ENCODE measurements around the gene ETHE1. TPM values are rescaled to one million over a fixed set of nuclear protein-coding genes. Genes with fewer than 3 reads are reported as not detected.
"Not testable (repeated sequence)": the region's sequence is repeated elsewhere in the genome, so short reads cannot be mapped to it uniquely, and the experiment has no call there.

Gene ETHE1
- total RNA-seq, 1 experiment from 2014 or later = 6.7 TPM

GRCh38 chr19:43533546-43534304 is 6.7 kb upstream of the ETHE1 start:
- Histone ChIP-seq H3K4me1 (ENCODE audit: low read length) (peaks cover 20% of the 10 kb centered on the region), H3K36me3 (ENCODE audit: insufficient read depth, low read length) (peaks cover 2% of the 10 kb centered on the region; the same call in 1 of the 2 replicates), H4K20me1 (ENCODE audit: insufficient read depth, low read depth, low read length) (no peaks in the 10 kb centered on the region), H3K4me3 (ENCODE audit: low read length) (peak overlapping the region; percentile 54), H3K9me2 (replicated peaks; ENCODE audit: insufficient read depth, low read length) (no peaks in the 10 kb centered on the region), H3K27me3 (ENCODE audit: low read length) (no peaks in the 10 kb centered on the region), H2AFZ (ENCODE audit: low read length) (peak overlapping the region; percentile 60; the same call in 1 of the 2 replicates), H3K4me2 (ENCODE audit: low read depth, low read length, poor library complexity, severe bottlenecking) (peak overlapping the region; percentile 73), H3K79me2 (ENCODE audit: low read length) (no peaks in the 10 kb centered on the region), H3K27ac (ENCODE audit: low read length) (peak overlapping the region; percentile 69), H3K9ac (ENCODE audit: low read length) (peak overlapping the region; percentile 56), H3K9me3 (ENCODE audit: low read length) (no peaks in the 10 kb centered on the region)
- peak; percentile 100 for DNase-seq

GRCh38 chr19:43532962-43533545 is 6.1 kb upstream of the ETHE1 start, which contains the start of gene ZNF575:
Gene ZNF575, plus strand, starts transcription at chr19:43533188. Its CDS starts 1,235 bp downstream, at chr19:43534423.
- Histone ChIP-seq H3K4me2 (ENCODE audit: low read depth, low read length, poor library complexity, severe bottlenecking) (peak within 1 kb of the TSS; percentile 73), H3K36me3 (ENCODE audit: insufficient read depth, low read length) (no peaks in the 10 kb centered on the region), H3K4me3 (ENCODE audit: low read length) (peak within 1 kb of the TSS; percentile 54), H3K9me2 (replicated peaks; ENCODE audit: insufficient read depth, low read length) (no peaks in the 10 kb centered on the region), H3K27ac (ENCODE audit: low read length) (peak within 1 kb of the TSS; percentile 69), H4K20me1 (ENCODE audit: insufficient read depth, low read depth, low read length) (no peaks in the 10 kb centered on the region), H3K9ac (ENCODE audit: low read length) (peak within 1 kb of the TSS; percentile 56), H3K79me2 (ENCODE audit: low read length) (no peaks in the 10 kb centered on the region), H3K4me1 (ENCODE audit: low read length) (peaks cover 22% of the 10 kb centered on the region), H3K9me3 (ENCODE audit: low read length) (no peaks in the 10 kb centered on the region), H3K27me3 (ENCODE audit: low read length) (no peaks in the 10 kb centered on the region), H2AFZ (ENCODE audit: low read length) (peak within 1 kb of the TSS; percentile 60; the same call in 1 of the 2 replicates)
- DNase-seq = peak; percentile 93

DNA sequence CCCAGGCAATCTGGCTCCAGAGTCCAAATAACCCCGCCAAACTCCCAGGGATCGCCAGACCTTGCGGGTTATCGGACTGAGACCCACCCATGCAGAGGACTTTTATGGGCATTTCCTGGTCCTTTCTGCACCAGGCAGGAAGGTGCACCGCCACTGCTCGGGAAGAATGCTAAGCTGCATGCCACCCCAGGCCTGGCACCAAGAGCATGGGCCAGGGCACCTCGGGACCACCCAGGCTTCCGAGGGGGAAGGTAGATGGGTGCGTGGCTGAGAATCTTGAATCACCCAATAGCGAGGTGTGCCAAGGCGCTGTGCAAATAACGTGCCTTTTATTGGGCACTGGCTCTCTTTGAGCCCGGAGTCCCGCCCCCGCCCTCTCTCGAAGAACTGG is 5.6 kb upstream of the ETHE1 start:
- no peaks in the 10 kb centered on the region for H3K9me2 ChIP-seq (replicated peaks; ENCODE audit: insufficient read depth, low read length)
- no peaks in the 10 kb centered on the region for H4K20me1 ChIP-seq (ENCODE audit: insufficient read depth, low read depth, low read length)
- peak overlapping the region; percentile 60; the same call in 1 of the 2 replicates for H2AFZ ChIP-seq (ENCODE audit: low read length)
- H3K4me3 ChIP-seq (ENCODE audit: low read length) = peak overlapping the region; percentile 54
- peak overlapping the region; percentile 69 for H3K27ac ChIP-seq (ENCODE audit: low read length)
- peak overlapping the region; percentile 56 for H3K9ac ChIP-seq (ENCODE audit: low read length)
- DNase-seq = peak; percentile 86
- no peaks in the 10 kb centered on the region for H3K79me2 ChIP-seq (ENCODE audit: low read length)
- peak overlapping the region; percentile 73 for H3K4me2 ChIP-seq (ENCODE audit: low read depth, low read length, poor library complexity, severe bottlenecking)
- no peaks in the 10 kb centered on the region for H3K36me3 ChIP-seq (ENCODE audit: insufficient read depth, low read length)
- peaks cover 27% of the 10 kb centered on the region for H3K4me1 ChIP-seq (ENCODE audit: low read length)
- H3K9me3 ChIP-seq (ENCODE audit: low read length) = no peaks in the 10 kb centered on the region
- H3K27me3 ChIP-seq (ENCODE audit: low read length) = no peaks in the 10 kb centered on the region

DNA sequence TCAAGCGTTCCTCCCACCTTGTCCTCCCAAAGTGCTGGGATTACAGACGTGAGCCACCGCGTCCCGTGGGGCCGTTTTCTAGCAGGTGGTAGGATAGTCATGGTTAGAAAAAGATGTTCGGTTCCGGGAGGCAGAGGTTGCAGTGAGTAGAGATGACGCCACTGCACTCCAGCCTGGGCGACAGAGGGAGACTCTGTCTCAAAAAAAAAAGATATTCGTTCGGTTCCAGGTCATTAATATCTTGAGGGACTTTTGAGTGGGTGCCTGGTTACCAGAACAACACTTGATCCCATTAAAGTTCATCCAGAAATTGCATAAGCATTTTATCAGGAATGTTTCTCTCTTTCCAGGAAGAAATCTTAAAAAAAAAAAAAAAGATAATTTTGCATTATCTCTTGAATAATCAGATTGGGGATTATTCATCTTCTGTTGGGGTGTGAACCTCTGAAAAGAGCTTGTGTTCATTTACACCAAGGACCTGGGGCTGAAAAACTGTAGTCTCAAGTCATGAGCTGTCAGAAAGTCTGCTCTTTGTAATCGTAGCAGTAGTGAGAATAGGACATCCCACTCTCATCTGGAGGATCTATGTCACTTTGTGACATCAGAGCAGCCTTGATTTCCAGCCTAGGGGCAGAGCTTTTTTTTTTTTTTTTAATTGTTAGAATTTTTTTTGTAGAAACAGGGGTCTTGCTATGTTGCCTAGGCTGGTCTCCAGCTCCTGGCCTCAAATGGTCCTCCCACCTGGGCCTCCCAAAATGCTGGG is 1.0 kb upstream of the ETHE1 start:
- Histone ChIP-seq H3K36me3 (ENCODE audit: insufficient read depth, low read length) (no peaks in the 10 kb centered on the region), H3K4me2 (ENCODE audit: low read depth, low read length, poor library complexity, severe bottlenecking) (no peak overlapping the region), H3K9ac (ENCODE audit: low read length) (no peak overlapping the region), H3K27me3 (ENCODE audit: low read length) (no peaks in the 10 kb centered on the region), H3K9me3 (ENCODE audit: low read length) (no peaks in the 10 kb centered on the region), H3K4me1 (ENCODE audit: low read length) (peaks cover 32% of the 10 kb centered on the region), H2AFZ (ENCODE audit: low read length) (no peak overlapping the region), H3K79me2 (ENCODE audit: low read length) (no peaks in the 10 kb centered on the region), H3K9me2 (replicated peaks; ENCODE audit: insufficient read depth, low read length) (no peaks in the 10 kb centered on the region), H3K27ac (ENCODE audit: low read length) (no peak overlapping the region), H3K4me3 (ENCODE audit: low read length) (no peak overlapping the region), H4K20me1 (ENCODE audit: insufficient read depth, low read depth, low read length) (no peaks in the 10 kb centered on the region)
- peak; percentile 45 for DNase-seq

DNA sequence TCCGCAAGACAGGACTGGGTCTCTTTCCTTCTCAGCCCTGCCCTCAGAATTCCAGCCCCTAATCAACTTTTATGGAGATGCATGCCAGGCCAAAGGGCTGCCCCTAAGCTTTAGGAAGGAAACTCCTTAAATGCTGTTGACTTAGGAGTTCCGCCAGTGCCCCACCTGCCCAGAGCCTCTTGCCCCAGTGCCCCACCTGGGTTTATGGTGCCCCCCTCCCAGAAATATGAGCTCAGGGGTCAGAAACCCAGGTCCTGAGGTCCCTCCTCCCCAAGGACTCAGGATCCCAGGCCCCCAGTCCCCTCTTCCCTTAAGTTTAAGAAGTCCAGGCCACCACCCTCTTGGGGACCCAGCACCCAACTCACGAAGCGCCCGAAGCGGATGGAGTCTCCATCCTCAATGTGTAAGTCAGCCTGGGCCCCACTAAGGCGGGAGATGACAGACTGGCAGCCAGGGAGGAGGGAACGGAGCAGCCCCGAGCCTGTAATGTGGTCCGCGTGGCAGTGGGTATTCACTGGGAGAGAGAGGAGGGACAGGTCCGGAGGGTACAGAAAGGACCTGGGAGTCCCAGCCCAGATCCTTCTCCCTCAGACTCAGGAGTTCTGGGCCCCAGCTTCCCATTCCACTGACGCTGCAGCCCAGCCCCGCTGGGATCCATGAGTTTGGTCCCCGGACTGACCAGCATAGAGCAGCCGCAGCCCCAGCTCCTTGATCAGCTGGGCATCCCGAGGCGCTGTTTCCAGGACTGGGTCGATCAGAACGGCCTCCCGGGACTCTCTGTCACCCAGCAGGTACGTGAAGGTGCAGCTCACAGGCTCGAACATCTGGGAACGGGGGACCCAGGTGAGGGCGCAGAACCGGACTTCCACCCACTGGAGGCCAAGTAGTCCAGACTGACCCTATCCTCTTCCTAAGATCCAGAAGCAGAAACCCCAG is 897 bp downstream of the ETHE1 start:
- Histone ChIP-seq H3K4me3 (ENCODE audit: low read length) (peak overlapping the region; percentile 88), H3K79me2 (ENCODE audit: low read length) (no peaks in the 10 kb centered on the region), H3K4me1 (ENCODE audit: low read length) (peaks cover 22% of the 10 kb centered on the region)

GRCh38 chr19:43524922-43525835 is 1.8 kb downstream of the ETHE1 start:
- Histone ChIP-seq H3K36me3 (ENCODE audit: insufficient read depth, low read length) (no peaks in the 10 kb centered on the region), H3K27ac (ENCODE audit: low read length) (no peak overlapping the region), H3K4me1 (ENCODE audit: low read length) (peaks cover 22% of the 10 kb centered on the region), H4K20me1 (ENCODE audit: insufficient read depth, low read depth, low read length) (no peaks in the 10 kb centered on the region), H3K27me3 (ENCODE audit: low read length) (no peaks in the 10 kb centered on the region), H2AFZ (ENCODE audit: low read length) (no peak overlapping the region), H3K9me2 (replicated peaks; ENCODE audit: insufficient read depth, low read length) (no peaks in the 10 kb centered on the region), H3K4me2 (ENCODE audit: low read depth, low read length, poor library complexity, severe bottlenecking) (no peak overlapping the region), H3K9me3 (ENCODE audit: low read length) (no peaks in the 10 kb centered on the region), H3K9ac (ENCODE audit: low read length) (no peak overlapping the region), H3K4me3 (ENCODE audit: low read length) (no peak overlapping the region), H3K79me2 (ENCODE audit: low read length) (no peaks in the 10 kb centered on the region)
- DNase-seq = no peak

More for the DNA sequence above, 897 bp downstream of the ETHE1 start:
- DNase-seq = no peak
- Histone ChIP-seq H4K20me1 (ENCODE audit: insufficient read depth, low read depth, low read length) (no peaks in the 10 kb centered on the region), H2AFZ (ENCODE audit: low read length) (peak overlapping the region; percentile 98; the same call in 1 of the 2 replicates), H3K9me3 (ENCODE audit: low read length) (no peaks in the 10 kb centered on the region), H3K9ac (ENCODE audit: low read length) (peak overlapping the region; percentile 78), H3K27me3 (ENCODE audit: low read length) (no peaks in the 10 kb centered on the region), H3K4me2 (ENCODE audit: low read depth, low read length, poor library complexity, severe bottlenecking) (peak overlapping the region; percentile 95), H3K36me3 (ENCODE audit: insufficient read depth, low read length) (no peaks in the 10 kb centered on the region), H3K9me2 (replicated peaks; ENCODE audit: insufficient read depth, low read length) (no peaks in the 10 kb centered on the region), H3K27ac (ENCODE audit: low read length) (no peak overlapping the region)

DNA sequence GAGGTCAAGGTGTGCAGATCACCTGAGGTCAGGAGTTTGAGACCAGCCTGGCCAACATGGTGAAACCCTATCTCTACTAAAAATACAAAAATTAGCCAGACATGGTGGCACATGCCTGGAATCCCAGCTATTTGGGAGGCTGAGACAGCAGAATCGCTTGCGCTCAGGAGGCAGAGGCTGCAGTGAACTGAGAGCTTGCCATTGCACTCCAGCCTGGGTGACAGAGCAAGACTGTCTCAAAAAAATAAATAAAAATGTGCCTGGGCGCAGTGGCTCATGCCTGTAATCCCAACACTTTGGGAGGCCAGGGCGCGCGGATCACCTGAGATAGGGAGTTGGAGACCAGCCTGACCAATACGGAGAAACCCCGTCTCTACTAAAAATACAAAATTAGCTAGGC is 3.3 kb downstream of the ETHE1 start:
- not testable (repeated sequence) for H3K9me3 ChIP-seq (ENCODE audit: low read length); H3K79me2 ChIP-seq (ENCODE audit: low read length); H3K4me3 ChIP-seq (ENCODE audit: low read length); H3K36me3 ChIP-seq (ENCODE audit: insufficient read depth, low read length); DNase-seq; H2AFZ ChIP-seq (ENCODE audit: low read length); H3K27me3 ChIP-seq (ENCODE audit: low read length); H3K9me2 ChIP-seq (replicated peaks; ENCODE audit: insufficient read depth, low read length); H3K27ac ChIP-seq (ENCODE audit: low read length); H4K20me1 ChIP-seq (ENCODE audit: insufficient read depth, low read depth, low read length); H3K9ac ChIP-seq (ENCODE audit: low read length); H3K4me2 ChIP-seq (ENCODE audit: low read depth, low read length, poor library complexity, severe bottlenecking)
- H3K4me1 ChIP-seq (ENCODE audit: low read length) = peaks cover 23% of the 10 kb centered on the region
